Tibial artery (tissue), 4 donors: Measurements from ENCODE around the gene UBAC2.

ENCODE experiments used
- DNase-seq, 2 donors: peaks; one replicate each; pipeline ENCODE4 v3.0.0-alpha.2; 2019
- H3K27ac ChIP-seq, 2 donors: fragments of 200-600 bp; sonication (generic) in 1 of 2; 1 replicate in 1 of 2; 2 replicates in 1 of 2; pipeline ENCODE4 v1.5.1; 2018 to 2019; ENCODE audit warnings: mild to moderate bottlenecking in 1 of 2
- H3K27me3 ChIP-seq, 2 donors: fragments of 200-600 bp; sonication (generic) in 1 of 2; one replicate each; pipeline versions ENCODE4 v1.5.1 to v1.6.0; 2016 to 2019
- H3K36me3 ChIP-seq, 3 donors: fragments of 200-600 bp; sonication (generic) in 2 of 3; one replicate each; pipeline ENCODE4 v1.5.1; 2016 to 2019; ENCODE audit warnings: mild to moderate bottlenecking in 2 of 3
- H3K4me1 ChIP-seq, 4 donors: fragments of 200-600 bp; sonication (generic) in 2 of 4; 1 replicate in 3 of 4; 2 replicates in 1 of 4; pipeline ENCODE4 v1.5.1; 2016 to 2019
- H3K4me3 ChIP-seq, 2 donors: fragments of 200-600 bp; sonication (generic) in 1 of 2; 1 replicate in 1 of 2; 2 replicates in 1 of 2; pipeline ENCODE4 v1.5.1; 2018 to 2019; ENCODE audit warnings: mild to moderate bottlenecking in 2 of 2
- H3K9me3 ChIP-seq, 3 donors: fragments of 200-600 bp; sonication (generic) in 1 of 3; one replicate each; pipeline ENCODE4 v1.5.1; 2016 to 2019
- CTCF ChIP-seq, 2 experiments: fragments of 200-600 bp in 1 of 2; fragments of 450-650 bp in 1 of 2; IDR thresholded peaks; one replicate each; pipeline ENCODE4 v1.5.1; 2017 to 2019; ENCODE audit warnings: antibody characterized with exemption in 2 of 2, mild to moderate bottlenecking in 1 of 2, moderate library complexity in 1 of 2
- intact Hi-C: fragments of 100-400 bp; cut with DNase I; formaldehyde crosslinking; loops from one replicate; pipeline ENCODE4 v1.15.0; 2023; ENCODE audit warnings: low total_unique reads

The UBAC2 gene

GRCh38 chr13:99382428-99383133 lies 181.9 kb downstream of the UBAC2 start:
- no peak for DNase-seq
- no peak overlapping the region for H3K4me3 ChIP-seq
- no peaks in the 10 kb centered on the region for H3K4me1 ChIP-seq
- peaks cover 13 to 49% (median 20%) of the 10 kb centered on the region in 3 donors for H3K36me3 ChIP-seq
- H3K27me3 ChIP-seq: no peaks in the 10 kb centered on the region
- no peak overlapping the region for H3K27ac ChIP-seq
- no peaks in the 10 kb centered on the region for H3K9me3 ChIP-seq
- intact Hi-C loops: no loop called here
- TF ChIP-seq CTCF (IDR thresholded peaks at IDR 0.05): no peak

- TF ChIP-seq CTCF (IDR thresholded peaks at IDR 0.05): no peak
- no peaks in the 10 kb centered on the region for H3K4me1 ChIP-seq
- no peak overlapping the region for H3K27ac ChIP-seq
- no peak for DNase-seq
- peaks cover 13 to 46% (median 18%) of the 10 kb centered on the region in 3 donors for H3K36me3 ChIP-seq
- H3K9me3 ChIP-seq: no peaks in the 10 kb centered on the region
- intact Hi-C loops: no loop called here
- no peaks in the 10 kb centered on the region for H3K27me3 ChIP-seq
- no peak overlapping the region for H3K4me3 ChIP-seq
Observed at GRCh38 chr13:99383511-99383921, 182.9 kb downstream of the UBAC2 start.

- DNase-seq: no peak
- no peaks in the 10 kb centered on the region for H3K9me3 ChIP-seq
- H3K36me3 ChIP-seq: peaks cover 13 to 46% (median 18%) of the 10 kb centered on the region in 3 donors
- H3K4me1 ChIP-seq: no peaks in the 10 kb centered on the region
- H3K4me3 ChIP-seq: no peak overlapping the region
- TF ChIP-seq CTCF (IDR thresholded peaks at IDR 0.05): no peak
- H3K27me3 ChIP-seq: no peaks in the 10 kb centered on the region
- intact Hi-C loops: no loop called here
- H3K27ac ChIP-seq: no peak overlapping the region
Observed at GRCh38 chr13:99383946-99384345, 183.3 kb downstream of the UBAC2 start.

GRCh38 chr13:99384468-99384867 lies 183.8 kb downstream of the UBAC2 start:
- DNase-seq: no peak

GRCh38 chr13:99385161-99385560 lies 184.5 kb downstream of the UBAC2 start:
- no peak for TF ChIP-seq CTCF (IDR thresholded peaks at IDR 0.05)
- Histone ChIP-seq H3K4me1 (no peaks in the 10 kb centered on the region), H3K27ac (no peak overlapping the region), H3K9me3 (no peaks in the 10 kb centered on the region), H3K27me3 (no peaks in the 10 kb centered on the region), H3K36me3 (peaks cover 13 to 42% (median 18%) of the 10 kb centered on the region in 3 donors), H3K4me3 (no peak overlapping the region)
- DNase-seq: no peak
- intact Hi-C loops: no loop called here

More at GRCh38 chr13:99384468-99384867, 183.8 kb downstream of the UBAC2 start:
- Histone ChIP-seq H3K27me3 (no peaks in the 10 kb centered on the region), H3K36me3 (peaks cover 13 to 46% (median 18%) of the 10 kb centered on the region in 3 donors), H3K4me1 (no peaks in the 10 kb centered on the region), H3K27ac (no peak overlapping the region), H3K4me3 (no peak overlapping the region), H3K9me3 (no peaks in the 10 kb centered on the region)
- intact Hi-C loops: no loop called here
- no peak for TF ChIP-seq CTCF (IDR thresholded peaks at IDR 0.05)
